NCI-H510A (cell line): ENCODE results near the gene PNLIP.

ENCODE experiments used
- DNase-seq: peaks from one replicate; lab custom pipeline; 2025; lab: John Stamatoyannopoulos, UW

The PNLIP gene

GRCh38 chr10:116614796-116615195 is 69.1 kb downstream of the PNLIP start:
- no peak for DNase-seq

GRCh38 chr10:116615199-116615776 is 69.6 kb downstream of the PNLIP start:
- no peak for DNase-seq
